OCI-LY7 (cell line): ENCODE results near the gene NR1H2.

Experiments
- EZH2phosphoT487 ChIP-seq: fragments of 200-600 bp; sonication (generic); IDR thresholded peaks from 2 replicates; pipeline ENCODE4 v1.6.1; 2018; ENCODE audit warnings: low read depth, borderline replicate concordance, mild to moderate bottlenecking, mixed run types, antibody characterized with exemption, low read length, moderate library complexity, mixed read lengths
- TF ChIP-seq, protein P1 (sequence below): fragments of 200-600 bp; sonication (generic); conservative IDR thresholded peaks from 2 replicates; pipeline ENCODE4 v1.5.1; 2014; ENCODE audit warnings: mild to moderate bottlenecking, antibody characterized with exemption, low read length, moderate library complexity, mixed read lengths

- TF ChIP-seq, protein P1, sequence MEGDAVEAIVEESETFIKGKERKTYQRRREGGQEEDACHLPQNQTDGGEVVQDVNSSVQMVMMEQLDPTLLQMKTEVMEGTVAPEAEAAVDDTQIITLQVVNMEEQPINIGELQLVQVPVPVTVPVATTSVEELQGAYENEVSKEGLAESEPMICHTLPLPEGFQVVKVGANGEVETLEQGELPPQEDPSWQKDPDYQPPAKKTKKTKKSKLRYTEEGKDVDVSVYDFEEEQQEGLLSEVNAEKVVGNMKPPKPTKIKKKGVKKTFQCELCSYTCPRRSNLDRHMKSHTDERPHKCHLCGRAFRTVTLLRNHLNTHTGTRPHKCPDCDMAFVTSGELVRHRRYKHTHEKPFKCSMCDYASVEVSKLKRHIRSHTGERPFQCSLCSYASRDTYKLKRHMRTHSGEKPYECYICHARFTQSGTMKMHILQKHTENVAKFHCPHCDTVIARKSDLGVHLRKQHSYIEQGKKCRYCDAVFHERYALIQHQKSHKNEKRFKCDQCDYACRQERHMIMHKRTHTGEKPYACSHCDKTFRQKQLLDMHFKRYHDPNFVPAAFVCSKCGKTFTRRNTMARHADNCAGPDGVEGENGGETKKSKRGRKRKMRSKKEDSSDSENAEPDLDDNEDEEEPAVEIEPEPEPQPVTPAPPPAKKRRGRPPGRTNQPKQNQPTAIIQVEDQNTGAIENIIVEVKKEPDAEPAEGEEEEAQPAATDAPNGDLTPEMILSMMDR, result no peak
- no peak for TF ChIP-seq EZH2phosphoT487
Measured at GRCh38 chr19:50334741-50335421, 41.4 kb upstream of the NR1H2 start.
